DMS114 treated with DMSO at 0.1 percent for 48 hours (cell line): ENCODE results near the gene CEACAM4.
A peak's percentile ranks its signal among the peaks of the same experiment; 100 is the strongest.
"Not testable (repeated sequence)": the region's sequence is repeated elsewhere in the genome, so short reads cannot be mapped to it uniquely, and the experiment has no call there.

Experiments
- DNase-seq: peaks from one replicate; lab custom pipeline; 2025; ENCODE audit not compliant: unreplicated experiment; lab: John Stamatoyannopoulos, UW

Gene CEACAM4

DNA sequence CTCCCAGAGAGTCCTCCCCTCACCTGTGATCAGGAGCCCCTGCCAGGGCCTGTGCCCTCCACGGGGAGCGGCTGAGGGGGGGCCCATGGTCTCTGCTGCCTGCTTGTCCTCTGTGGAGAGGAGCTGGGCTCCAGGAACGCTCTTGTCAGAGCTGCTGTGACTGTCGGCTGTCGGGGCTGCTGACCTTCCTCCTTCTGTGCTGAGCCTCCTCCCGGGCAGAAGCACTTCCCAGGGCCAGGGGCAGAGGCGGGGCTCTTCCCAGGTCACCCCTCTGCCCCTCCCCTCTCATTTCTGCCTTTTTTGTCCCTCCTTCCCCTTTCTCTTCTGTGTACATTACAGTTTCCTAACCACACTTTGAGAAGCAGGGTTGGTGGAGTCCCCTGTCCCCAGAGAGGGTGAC is at the start of gene CEACAM4:
Gene CEACAM4 (minus strand): TSS at position 198 of the 400 bp plus-strand sequence. CDS start 111 bp downstream, at position 87.
- no peak for DNase-seq

GRCh38 chr19:41671486-41671885 is 44.6 kb upstream of the CEACAM4 start:
- DNase-seq, result no peak

- DNase-seq, result no peak
Observed at GRCh38 chr19:41670755-41671154, 43.9 kb upstream of the CEACAM4 start.

- DNase-seq, result no peak
Observed at GRCh38 chr19:41668315-41668714, 41.4 kb upstream of the CEACAM4 start.

GRCh38 chr19:41666075-41666474 is 39.2 kb upstream of the CEACAM4 start:
- DNase-seq, result no peak

DNA sequence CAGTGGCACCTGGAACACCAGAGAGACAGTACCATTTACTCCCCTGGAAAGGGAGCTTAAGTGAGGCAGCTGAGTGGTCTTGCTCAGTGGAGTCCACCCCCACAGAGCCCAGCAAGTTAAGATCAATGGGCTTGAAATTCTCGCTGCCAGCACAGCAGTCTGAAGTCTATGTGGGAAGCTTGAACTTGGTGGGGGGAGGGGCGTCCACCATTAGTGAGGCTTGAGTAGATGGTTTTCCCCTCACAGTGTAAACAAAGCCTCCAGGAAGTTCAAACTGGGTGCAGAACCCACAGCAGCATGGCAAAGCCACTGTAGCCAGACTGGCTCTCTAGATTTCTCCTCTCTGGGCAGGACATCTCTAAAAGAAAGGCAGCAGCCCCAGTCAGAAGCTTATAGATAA is 30.3 kb upstream of the CEACAM4 start:
- DNase-seq, result no peak

- DNase-seq, result not testable (repeated sequence)
Observed at GRCh38 chr19:41656756-41657155, 29.9 kb upstream of the CEACAM4 start.

GRCh38 chr19:41652250-41652649 is 25.4 kb upstream of the CEACAM4 start:
- no peak for DNase-seq

GRCh38 chr19:41649827-41650226 is 23.0 kb upstream of the CEACAM4 start:
- DNase-seq, result no peak

GRCh38 chr19:41646589-41647204 is 19.8 kb upstream of the CEACAM4 start:
- DNase-seq, result no peak

DNA sequence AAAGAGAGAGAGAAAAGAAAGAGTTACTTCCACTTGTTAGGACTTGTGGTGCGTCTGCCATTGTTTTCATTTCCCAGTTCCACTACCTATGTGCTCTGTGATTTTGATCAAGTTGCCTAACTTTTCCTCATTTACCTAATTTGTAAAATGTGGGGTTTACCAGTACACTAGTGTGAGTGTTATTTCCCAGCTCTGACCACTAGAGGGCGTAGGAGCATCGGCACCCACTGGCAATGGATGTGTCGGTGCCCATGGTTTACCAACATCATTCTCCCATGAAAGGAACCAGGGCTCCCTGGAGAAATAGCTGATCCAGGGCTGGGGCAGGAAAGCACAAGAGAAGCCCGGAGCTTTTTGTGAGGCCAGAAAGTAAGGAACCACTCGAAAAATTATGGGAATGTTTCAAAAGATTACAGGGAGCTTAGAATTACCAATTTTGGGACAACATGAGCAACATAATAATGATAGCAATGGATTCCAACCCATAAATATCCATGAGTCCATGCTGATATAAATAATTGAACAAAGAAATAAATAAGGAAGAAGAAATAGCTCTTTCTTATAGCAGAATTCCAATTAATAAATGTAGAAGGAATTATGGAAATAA is 15.1 kb upstream of the CEACAM4 start:
- peak; percentile 60 for DNase-seq

- DNase-seq, result no peak
Observed at GRCh38 chr19:41638641-41639081, 11.8 kb upstream of the CEACAM4 start.

DNA sequence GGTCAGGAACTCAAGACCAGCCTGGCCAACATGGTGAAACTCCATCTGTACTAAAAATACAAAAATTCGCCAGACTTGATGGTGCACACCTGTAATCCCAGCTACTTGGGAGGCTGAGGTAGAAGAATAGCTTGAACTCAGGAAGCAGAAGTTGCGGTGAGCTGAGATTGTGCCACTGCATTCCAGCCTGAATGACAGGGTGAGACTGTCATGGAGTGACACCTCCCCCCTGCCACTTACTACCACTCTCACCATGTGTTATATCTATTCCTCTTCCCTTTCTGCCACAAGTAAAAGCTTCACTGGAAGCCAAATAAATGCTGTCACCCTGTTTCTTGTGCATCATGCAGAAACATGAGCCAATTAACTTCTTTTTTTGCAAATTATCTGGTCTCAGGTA is 10.6 kb upstream of the CEACAM4 start:
- DNase-seq, result no peak

DNA sequence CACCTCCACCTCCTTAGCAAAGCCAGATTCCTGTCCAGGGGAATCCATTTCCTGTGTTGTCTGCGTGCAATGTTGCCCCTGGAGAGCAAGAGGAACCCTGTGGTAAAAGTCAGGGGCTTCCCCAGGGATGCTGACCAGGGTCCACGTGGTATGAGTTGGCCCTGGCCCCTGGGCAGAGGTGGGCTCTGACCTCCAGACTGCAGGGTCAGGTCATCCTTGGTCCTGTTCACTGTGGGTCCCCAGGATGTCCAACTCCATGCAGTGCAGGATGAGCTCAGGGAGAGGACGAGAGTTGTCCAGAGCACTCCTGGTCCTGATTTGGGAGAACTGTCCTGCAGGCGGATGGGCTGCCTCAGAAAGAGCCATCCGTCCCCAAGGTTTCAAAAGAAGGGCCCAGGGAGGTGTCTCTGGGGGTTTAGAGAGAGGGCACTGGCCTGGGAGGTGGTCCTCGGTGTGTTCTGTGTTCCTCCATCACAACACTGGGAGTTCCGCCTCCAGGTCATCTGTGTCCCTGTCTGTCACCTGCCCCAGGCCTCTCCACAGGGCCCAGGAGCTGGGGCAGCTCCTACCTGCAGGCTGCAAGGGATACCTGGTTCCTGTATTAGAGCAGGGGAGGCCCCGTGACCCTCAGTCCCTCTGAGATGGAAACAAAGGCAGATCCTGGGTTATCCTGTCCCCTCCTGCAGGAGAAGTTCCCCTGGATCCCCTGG is 1.2 kb upstream of the CEACAM4 start:
- DNase-seq, result no peak

DNA sequence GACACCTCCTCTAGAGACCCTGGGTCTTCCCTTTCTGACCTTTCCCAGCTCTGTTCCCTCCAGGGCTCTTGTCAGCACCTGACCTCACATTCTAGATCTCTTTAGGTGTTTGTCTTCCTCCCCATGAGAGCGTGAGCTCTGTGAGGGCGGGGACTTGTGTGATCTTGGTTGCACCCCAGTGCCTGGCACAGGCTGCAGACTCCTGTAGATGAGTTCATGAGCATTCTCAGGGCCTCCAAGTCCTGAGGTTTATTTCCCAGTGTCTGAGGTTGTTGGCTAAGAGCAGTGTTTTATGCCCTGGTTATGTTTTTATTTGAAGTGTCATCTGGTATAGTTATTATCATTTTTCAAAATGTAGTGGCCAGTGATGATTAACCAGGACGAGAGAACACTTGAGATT is 596 bp downstream of the CEACAM4 start:
- DNase-seq, result no peak

DNA sequence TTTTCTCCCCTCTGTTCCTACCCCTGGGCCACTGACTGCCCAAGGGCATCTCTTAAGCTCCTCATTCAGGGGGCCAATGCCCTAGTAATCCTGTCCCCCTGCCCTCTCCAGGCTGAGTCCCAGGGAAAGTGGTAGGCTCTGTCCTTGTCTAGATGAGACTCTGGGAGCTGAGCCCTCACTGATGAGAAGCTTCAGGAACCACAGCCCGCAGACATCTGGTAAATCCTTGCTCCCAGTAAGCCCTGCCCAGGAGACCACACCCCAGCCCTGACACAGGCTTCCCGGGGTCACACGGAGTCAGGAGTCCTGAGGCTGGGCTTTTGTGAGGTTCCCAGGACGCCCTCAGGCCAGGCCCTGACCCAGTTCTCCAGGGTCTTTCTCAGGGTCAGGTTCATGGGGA is 1.9 kb downstream of the CEACAM4 start:
- DNase-seq, result no peak

- DNase-seq, result no peak
Observed at GRCh38 chr19:41624515-41624914, 2.4 kb downstream of the CEACAM4 start.

- no peak for DNase-seq
Observed at GRCh38 chr19:41623360-41623759, 3.5 kb downstream of the CEACAM4 start.

- DNase-seq, result no peak
Observed at GRCh38 chr19:41621654-41622053, 5.2 kb downstream of the CEACAM4 start.

DNA sequence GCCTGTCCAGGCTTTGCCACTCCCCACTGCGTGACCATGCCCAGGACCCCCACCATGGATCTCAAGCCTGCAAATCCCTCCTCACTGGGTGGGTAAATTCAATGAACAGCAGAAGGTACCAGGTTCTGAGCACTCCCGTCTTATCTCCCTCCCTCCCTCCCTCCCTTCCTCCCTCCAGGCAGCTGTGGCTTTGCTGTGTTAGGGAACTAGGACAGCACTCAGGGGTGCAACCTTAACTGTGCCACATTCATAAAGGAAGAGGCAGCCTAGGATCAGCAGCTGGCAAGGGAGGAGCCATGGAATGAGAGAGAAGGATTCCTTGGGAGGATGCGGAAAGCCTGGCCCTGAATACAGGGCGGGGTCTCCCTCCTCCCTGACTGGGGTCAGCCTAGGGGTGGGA is 5.6 kb downstream of the CEACAM4 start:
- no peak for DNase-seq

GRCh38 chr19:41620171-41620570 is 6.7 kb downstream of the CEACAM4 start:
- no peak for DNase-seq

- no peak for DNase-seq
Observed at GRCh38 chr19:41619018-41619556, 7.8 kb downstream of the CEACAM4 start.
